OCI-M2 (cell line): ENCODE data around the gene MAMDC4.
"Not testable (repeated sequence)": the region's sequence is repeated elsewhere in the genome, so short reads cannot be mapped to it uniquely, and the experiment has no call there.

Experiments
- DNase-seq: peaks from one replicate; lab custom pipeline; 2025; ENCODE audit not compliant: unreplicated experiment; lab: John Stamatoyannopoulos, UW

MAMDC4 gene

DNA sequence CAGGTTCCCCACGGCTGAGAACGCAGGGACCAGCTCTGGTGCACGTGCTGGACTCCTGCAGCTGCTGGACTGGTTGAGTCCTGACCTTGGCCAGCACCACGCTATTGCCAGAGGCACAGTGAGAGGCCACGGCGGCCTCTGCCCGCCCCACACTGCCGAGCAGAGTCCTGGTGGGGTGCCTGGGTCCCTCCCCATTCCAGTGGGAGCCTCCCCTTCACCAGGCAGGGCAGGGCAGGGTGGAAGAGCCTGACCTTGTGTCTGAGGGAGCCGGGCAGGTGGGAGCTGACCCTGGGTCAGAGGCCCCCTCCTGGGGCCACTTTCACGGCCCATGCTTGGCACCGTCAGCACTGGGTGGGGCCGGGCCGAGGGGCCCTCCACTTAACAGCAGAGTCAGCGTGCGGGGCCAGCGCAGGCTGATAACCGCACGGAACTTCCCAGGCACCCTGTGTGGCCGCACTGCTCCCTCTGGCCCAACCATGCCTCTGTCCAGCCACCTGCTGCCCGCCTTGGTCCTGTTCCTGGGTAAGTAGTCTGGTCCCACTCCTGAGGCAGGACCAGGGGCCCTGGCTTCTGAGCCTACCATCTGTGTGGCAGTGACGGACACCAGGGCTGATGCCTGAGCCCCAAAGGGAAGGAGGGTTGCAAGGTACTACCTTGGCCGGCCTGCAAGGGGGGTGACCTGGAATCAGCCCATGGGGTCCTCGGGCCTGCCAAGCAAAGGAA lies at the start of gene MAMDC4:
MAMDC4 (plus strand) TSS at position 406 of the 723 bp plus-strand sequence; CDS start at position 477, 71 bp downstream.
- no peak for DNase-seq

DNA sequence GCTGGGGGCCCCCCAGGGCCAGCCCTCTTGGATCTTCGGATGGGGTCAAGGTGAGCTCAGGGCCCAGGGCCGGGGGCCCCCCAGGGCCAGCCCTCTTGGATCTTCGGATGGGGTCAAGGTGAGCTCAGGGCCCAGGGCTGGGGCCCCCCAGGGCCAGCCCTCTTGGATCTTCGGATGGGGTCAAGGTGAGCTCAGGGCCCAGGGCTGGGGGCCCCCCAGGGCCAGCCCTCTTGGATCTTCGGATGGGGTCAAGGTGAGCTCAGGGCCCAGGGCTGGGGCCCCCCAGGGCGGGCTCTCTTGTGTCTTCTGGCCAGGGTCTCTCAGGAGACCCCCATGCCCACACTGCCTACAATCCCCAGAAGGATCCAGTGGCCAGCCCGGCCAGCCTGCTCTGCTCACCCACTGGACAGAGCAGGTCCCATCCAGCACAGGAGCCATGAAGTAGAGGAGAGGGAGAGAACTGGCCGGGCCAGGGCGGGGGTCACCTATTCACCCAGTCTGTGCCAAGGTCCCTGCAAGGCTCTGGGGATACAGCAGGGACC lies 49.1 kb upstream of the MAMDC4 start:
- not testable (repeated sequence) for DNase-seq

DNA sequence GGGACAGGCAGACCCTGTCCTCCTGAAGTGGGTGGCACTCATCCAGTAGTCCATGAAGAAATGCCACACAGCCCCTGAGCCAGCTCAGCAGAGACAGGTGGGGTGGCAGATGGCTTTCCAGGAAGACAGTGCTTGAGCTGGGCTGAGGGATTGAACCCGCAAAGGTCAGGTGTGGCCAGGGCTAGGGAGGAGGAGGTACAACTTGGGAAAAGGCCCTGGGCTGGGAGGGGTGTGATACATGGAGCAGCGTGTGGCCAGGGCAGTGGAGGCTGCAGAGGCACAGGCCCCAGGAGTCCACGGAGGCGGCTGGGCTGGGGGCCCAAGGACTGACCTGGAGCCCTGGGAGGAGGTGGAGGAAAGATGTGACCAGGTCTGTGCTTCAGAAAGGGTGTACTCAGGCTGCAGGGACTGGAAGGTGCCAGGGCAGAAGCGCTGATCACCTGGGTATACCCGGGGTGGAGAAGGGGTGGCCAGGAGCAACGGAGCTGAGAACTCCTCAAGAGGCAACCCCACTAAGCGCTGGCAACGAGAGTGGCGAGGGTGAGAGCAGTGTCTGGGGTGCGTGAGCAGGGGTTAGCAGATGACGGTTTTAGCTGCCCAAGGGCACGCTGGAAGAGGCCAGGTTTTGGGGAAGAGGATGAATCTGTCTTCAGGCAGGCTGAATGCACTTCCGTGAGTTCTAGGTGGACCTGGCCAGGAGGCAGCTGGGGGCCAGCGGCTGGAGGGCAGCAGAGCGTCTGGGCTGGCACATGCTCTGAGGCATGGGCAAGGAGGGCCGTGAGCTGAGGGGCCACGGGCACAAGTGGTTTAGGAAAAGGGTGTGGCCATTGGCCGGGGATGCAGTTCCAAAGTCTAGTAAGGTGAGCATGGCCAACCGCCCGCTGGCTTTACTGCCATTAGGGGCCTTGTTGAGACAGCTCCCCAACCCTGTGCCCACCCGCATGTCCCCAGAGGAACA lies 48.3 kb upstream of the MAMDC4 start:
- no peak for DNase-seq

DNA sequence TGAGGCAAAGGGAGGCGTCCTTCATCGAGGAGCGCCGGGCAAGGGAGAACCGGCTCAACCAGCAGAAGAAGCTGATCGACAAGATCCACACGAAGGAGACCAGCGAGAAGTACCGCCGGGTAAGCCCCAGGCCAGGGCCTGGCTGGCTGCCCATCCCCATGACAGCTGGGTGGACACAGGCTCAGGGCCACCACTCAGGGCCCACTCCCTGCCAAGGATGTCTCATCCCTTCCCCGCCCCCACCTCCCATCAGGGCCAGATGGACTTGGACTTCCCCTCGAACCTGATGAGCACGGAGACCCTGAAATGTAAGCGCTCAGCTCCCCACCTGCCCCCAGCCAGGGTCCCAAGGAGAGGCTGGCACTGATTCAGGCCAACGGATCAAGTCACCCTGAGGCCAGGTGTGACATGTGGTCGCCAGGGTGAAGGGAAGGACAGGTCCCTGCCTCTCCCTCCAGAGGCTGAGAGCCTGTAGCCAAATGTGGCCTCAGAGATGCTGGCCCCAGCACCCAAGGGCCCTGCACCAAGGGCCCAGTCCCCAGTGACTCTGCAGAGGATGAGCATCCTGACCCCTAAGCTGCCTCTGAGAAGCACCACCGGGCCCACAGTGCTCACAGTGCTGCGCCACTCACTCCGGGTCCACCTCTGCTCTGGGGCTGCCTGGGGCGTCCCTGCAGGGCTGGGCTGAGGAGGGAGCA lies 47.5 kb upstream of the MAMDC4 start:
- DNase-seq: no peak

DNA sequence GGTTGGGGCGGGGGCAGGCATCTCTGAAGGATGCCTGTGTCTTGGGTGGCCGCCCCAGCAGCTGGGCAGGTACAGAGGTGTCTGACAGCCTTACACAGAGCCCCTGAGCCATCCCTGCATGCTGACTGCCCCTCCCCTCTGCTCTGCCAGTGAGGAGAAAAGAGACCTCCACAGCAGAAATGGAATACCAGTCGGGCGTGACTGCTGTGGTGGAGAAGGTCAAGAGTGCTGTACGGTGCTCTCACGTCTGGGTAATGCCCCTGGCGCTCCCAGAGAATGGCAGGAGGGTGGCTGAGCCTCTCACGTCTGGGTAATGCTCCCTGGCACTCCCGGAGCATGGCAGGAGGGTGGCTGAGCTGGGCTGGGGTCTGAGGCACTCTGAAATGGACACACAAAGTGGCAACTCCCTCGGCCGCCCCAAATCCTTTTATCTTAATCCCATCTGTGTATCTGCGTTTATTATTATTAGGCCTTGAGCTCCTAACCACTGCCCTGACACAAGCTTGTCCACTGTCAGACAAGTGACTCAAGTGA lies 46.9 kb upstream of the MAMDC4 start:
- DNase-seq: no peak

DNA sequence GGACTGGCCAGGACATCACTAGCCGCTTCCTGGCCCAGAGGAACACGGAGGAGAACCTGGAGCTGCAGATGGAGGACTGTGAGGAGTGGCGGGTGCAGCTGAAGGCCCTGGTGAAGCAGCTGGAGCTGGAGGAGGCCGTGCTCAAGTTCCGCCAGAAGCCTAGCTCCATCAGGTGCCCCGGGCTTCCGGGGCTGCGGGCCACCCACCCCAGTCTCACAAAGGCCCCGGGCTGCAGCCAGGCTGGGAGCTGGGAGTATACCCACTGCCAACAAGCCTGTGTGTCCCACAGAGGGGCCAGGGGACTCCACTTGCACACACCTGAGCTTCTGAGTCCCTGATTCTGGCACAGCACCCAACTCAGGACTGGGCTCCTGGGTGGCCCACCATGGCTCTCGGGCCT lies 46.1 kb upstream of the MAMDC4 start:
- DNase-seq: no peak

DNA sequence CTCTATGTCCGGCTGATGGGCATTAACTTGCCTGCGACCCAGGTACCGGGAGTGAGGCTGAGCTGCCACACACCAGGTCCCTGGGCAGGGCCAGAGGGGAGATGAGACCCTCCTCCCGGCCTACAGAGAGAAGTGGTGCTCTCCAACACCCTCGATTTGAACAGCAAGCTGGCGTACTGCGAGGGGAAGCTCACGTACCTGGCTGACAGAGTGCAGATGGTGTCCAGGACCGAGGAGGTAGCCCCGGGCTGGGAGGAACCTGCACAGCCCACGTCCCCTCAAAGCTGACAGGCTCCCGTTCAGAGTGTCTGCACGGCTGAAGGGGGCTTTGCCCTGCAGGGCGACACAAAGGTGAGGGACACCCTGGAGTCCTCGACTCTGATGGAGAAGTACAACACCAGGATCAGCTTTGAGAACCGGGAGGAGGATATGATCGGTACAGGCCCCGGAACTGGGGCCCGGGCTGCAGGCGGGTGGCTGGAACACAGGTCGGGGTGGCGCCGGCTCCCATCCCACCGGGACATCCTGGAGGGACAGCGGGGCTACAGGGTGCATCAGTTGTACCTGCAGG lies 45.4 kb upstream of the MAMDC4 start:
- DNase-seq: no peak

DNA sequence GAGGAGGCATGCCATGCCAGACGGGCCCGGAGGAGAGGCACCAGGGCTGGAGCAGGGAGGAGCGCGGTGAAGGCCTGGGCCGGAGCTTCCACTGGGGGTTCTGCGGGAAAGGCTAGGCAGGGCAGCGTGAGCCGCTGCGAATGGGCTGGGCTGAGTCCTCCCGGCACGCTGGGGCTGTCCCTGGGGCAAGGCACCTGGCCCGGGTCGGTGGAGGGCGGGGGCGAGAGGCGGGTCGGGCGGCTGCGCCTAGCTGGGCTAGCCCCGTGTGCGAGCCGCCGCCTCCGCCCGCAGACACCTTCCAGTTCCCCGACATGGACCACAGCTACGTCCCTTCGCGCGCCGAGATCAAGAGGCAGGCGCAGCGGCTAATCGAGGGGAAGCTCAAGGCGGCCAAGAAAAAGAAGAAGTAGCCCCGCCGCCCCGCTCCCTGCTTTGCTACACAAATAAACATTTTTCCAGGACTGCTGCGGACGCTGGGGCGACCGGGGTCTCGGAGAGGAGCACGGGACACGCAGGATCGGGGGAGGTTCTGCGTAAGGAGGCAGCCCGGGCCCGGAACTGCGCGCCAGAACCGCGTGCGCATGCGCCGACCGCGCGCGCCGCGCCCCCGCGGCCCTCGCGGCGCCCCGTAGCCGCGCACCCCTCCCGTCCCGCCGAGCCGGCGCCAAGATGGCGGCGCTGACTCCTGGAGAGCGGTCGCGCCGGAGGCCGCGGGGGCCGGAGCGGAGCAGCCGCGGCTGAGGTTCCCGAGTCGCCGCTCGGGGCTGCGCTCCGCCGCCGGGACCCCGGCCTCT lies 44.7 kb upstream of the MAMDC4 start, which contains the start of gene RABL6:
RABL6 (plus strand) TSS at position 668 of the 794 bp plus-strand sequence. CDS start 249 bp downstream, outside the sequence.
- no peak for DNase-seq

DNA sequence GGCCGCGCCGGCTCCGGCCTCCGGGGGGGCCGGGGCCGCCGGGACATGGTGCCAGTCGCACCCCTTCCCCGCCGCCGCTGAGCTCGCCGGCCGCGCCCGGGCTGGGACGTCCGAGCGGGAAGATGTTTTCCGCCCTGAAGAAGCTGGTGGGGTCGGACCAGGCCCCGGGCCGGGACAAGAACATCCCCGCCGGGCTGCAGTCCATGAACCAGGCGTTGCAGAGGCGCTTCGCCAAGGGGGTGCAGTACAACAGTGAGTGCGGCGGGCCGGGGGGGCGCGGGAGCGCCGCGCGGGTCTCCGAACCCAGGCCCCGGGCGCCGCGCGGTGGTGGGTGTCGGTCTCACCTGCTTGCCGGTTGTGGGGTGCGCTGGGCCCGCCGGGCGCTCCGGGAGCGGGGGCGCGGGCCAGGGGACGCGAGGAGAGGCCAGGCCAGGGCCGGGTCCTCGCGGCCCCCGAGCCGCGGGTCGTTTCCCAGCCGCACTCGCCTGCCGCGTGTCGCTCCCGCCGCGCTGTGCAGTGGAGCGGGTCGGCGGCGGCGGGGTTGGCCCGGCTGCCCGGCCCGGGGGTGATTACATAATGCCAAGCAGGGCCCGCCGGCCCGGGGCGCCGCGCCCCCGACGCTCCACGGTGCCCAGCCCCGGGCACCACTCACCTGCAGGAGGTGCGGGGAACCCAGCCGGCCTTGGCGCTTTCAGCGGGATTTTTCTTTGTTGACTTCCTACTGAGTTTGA lies 43.9 kb upstream of the MAMDC4 start:
- no peak for DNase-seq

DNA sequence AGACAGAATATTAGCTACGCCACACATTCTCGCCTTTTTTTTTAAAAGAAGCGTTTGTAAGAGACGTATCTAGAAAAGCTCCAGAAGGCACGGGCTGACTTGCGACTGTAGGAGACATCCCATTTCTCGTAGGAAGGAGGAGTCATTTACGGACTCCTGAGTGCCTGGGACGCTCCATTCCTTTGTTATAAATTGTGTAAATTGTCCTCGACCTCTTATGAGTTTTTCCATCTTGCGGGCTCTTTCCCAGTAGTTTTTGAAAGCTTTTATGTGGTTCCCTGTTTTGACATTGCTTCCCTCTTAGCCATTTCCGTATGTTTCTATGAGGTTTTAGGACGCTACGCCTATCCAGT lies 43.4 kb upstream of the MAMDC4 start:
- DNase-seq: no peak

DNA sequence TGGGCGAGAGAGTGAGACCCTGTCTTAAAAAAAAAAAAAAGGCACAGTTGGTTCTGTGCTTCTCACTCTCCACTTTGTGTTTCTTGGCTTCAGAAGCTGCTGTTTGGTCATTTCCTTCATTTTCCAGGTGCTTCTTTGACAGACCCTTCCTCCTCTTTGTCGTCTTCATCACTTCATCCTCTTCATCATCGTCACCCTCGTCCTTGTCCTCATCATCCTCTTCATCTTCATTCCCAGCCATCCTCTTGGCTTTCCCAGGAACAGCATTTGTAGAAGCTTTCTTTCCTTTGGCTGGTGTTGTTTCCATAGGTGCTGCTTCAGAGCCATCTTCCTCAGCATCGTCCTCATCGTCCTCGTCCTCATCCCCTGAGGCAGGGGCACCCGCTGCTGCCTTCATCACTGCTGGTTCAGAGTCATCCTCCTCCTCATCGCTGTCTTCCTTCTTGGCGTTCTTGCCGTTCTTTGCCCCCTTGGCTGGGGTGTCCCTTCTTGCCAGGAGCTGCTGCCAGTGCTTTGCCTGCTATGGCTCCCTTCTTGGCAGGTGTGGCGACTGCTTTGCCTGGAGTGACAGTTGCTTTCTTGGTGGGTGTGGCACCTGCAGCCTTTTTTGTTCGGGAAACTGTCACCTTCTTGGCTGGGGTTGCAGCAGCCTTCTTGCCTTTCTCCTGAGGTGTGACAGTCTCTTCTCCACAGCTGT lies 37.3 kb upstream of the MAMDC4 start:
- no peak for DNase-seq

DNA sequence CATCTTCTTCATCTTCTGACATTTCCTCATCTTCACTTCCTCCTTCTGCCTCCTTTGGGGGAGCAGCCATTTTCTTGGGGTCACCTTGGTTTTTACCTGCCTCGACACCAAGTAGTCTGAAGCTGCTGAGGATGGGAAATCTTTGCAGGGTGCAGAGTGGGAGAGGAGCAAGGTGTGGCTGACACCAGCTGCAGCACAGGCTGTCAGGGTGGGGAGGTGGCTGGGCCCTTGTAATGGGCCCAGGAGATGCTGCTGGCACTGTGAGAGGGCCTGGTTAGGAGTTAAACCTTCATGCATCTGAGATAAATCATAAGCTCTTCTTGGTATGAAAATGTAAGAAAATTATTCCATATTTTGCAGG lies 36.7 kb upstream of the MAMDC4 start:
- DNase-seq: no peak

DNA sequence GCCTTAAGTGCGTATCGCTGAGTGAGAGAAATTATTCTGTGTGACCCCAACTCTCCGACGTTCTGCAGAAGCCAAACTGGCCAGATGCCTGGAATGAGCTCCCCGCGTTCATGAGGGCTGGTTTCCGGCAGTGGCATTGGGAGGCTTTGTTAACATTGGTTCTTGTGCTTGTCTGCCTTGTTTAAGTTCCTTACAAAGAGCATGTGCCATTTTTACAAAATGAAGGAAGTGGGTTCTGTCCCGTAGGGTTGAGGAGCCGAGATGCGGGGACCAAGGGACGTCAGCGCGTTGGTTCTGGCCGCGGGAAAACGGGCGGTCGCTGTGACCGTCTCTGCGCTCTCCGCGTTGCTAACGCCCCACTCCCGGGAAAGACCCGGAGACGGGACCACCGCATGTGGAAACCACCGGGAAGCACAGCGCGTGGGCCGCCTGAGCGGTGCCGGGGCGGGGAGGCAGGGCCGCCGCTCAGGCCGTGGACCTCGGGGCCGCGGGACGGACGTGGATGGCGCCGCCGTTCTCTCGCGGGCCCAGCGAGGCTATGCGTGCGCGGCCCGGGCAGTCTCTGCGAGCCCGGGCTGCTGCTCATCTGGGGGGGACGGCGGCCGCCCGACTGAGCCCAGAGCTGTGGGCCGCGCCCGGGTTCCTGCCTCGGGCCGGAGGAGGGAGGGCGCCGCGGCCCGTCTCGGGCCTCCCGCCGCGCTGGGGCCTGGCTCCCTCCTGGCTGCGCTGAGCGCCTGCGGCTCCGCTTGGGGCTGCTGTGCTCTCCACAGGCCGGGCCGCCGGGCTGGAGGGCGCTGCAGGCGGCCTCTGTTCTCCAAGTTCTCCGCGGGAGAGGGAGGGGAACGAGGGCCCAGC lies 30.9 kb upstream of the MAMDC4 start:
- no peak for DNase-seq

DNA sequence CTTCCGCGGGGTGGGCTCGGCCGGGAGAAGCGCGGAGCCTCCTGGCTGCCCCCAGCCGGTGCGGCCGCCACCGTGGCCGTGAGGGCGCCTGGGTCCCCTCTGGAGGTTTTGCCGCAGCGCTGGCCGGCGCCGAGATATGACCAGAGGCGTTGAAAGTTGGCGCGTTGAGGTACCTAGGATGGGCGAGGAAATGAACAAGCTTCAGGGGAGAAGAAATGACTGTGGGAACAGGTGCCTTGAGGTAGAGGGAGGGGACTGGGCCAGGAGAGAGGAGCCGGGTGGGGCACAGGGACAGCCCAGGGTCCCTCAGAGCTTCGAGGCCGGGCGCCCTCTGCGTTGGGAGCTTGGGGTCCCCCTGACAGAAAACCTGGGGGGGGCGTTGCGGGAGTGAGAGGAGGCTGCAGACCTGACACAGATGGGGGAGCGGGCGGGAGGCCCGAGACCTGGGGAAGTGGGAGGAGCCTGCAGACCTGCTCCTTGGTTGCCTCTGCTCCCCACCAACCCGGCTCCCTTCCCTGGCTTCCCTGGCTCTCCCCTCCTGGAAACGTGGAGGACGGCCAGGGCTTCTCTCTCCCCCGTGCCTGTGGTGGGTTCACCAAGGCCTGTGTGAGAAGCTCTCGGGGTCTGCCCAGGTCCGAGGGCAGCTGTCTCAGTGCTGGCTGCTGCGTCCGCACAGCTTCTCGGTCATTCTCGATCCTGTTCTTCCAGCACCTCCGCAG lies 30.2 kb upstream of the MAMDC4 start:
- DNase-seq: no peak

DNA sequence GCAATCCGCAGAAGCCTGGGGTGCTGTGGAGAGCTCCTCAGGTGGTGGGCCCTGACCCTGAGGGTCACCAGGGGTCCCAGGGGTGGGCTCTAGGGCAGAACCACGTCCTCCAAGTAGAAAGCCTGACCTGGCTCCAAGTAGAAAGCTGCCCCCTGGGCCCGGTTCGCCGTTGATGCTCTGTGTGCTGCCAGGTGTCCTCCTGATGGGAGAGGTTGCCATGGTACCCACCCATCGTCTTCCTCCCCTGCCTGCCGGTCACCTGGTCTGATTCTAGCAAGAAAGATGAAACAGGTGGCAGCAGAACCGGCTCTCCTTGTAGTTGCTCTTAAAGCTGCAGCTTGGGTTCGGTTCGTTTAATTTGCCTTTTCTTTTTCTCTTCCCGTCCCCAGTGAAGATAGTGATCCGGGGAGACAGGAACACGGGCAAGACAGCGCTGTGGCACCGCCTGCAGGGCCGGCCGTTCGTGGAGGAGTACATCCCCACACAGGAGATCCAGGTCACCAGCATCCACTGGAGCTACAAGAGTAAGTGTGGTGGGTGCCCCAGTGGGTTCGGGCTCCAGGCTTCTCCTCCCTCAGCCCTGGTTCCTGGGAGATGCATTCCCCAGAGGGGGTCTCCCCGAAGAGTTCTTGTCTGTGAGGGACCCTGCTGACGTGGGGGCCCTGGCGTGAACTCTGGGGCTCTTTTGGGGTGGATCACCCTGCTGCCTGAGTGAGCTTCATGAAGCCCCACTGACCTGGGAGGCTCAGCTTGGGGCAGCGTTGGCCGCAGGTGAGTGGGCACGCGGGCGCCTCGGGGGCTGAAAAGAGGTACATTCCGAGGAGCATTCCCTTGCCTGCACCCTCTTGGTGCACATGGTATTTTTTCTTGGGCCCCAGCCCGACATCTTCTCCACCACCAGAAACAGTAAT lies 28.8 kb upstream of the MAMDC4 start:
- DNase-seq: no peak
